Lung (tissue), 12 donors: Measurements from ENCODE around the gene CCDC8. TPM values are rescaled to one million over a fixed set of nuclear protein-coding genes. Genes with fewer than 3 reads are reported as not detected.

ENCODE experiments used
- ATAC-seq: fragments of 200-7000 bp; cut with Tn5 transposase; one replicate; pipeline ENCODE4 v1.9.1; 2020; ENCODE audit warnings: moderate number of reproducible peaks; ENCODE audit not compliant: insufficient read depth, low FRiP score
- DNase-seq, 3 donors: peaks; one replicate each; pipeline ENCODE4 v3.0.0-alpha.2; 2013 to 2017
- H3K27ac ChIP-seq, 2 donors: one replicate each; pipeline ENCODE4 v1.5.1; 2013; ENCODE audit warnings: mild to moderate bottlenecking in 2 of 2, moderate library complexity in 2 of 2, control low read depth in 1 of 2, inconsistent platforms in 1 of 2, low read depth in 1 of 2, low read length in 1 of 2
- H3K27me3 ChIP-seq, 3 donors: one replicate each; pipeline ENCODE4 v1.5.1; 2013; ENCODE audit warnings: low read length in 2 of 3; ENCODE audit not compliant: control insufficient read depth in 3 of 3, insufficient read depth in 3 of 3
- H3K36me3 ChIP-seq, 4 donors: one replicate each; pipeline ENCODE4 v1.5.1; 2013; ENCODE audit warnings: low read length in 4 of 4, mild to moderate bottlenecking in 1 of 4, moderate library complexity in 1 of 4; ENCODE audit not compliant: control insufficient read depth in 4 of 4, insufficient read depth in 4 of 4
- H3K4me1 ChIP-seq, 5 donors: one replicate each; pipeline ENCODE4 v1.5.1; 2013; ENCODE audit warnings: low read length in 5 of 5, mild to moderate bottlenecking in 2 of 5, moderate library complexity in 1 of 5; ENCODE audit not compliant: control insufficient read depth in 5 of 5, insufficient read depth in 5 of 5
- H3K4me3 ChIP-seq: one replicate; pipeline ENCODE4 v1.5.1; 2013; ENCODE audit warnings: mild to moderate bottlenecking, control low read depth, moderate library complexity
- H3K9ac ChIP-seq, 2 donors: one replicate each; pipeline ENCODE4 v1.5.1; 2013; ENCODE audit warnings: low read length in 2 of 2, control low read depth in 1 of 2; ENCODE audit not compliant: insufficient read depth in 1 of 2
- H3K9me3 ChIP-seq, 4 donors: one replicate each; pipeline ENCODE4 v1.5.1; 2013; ENCODE audit warnings: low read length in 3 of 4, mild to moderate bottlenecking in 1 of 4, moderate library complexity in 1 of 4; ENCODE audit not compliant: control insufficient read depth in 4 of 4, insufficient read depth in 3 of 4
- WGBS, 2 donors: extraction: QIAGEN DNeasy Blood & Tissue Kit; methylation state at CpG; one replicate each; pipeline ENCODE4 v1.1.7; 2013; 5-methylcytosine and 5-hydroxymethylcytosine counted together
- polyA plus RNA-seq, 2 donors: library from polyadenylated mRNA; stranded (reverse); fragments of 200-250 nt; gene quantifications; one replicate each; pipeline ENCODE4 v1.2.1, GENCODE V29; 2013
- total RNA-seq, 2 donors: library from RNA; depleted of rRNA in 1 of 2; stranded (reverse); fragments of >200 nt in 1 of 2; gene quantifications; one replicate each; pipeline ENCODE4 v1.2.1, GENCODE V29; 2014 to 2021
- TF ChIP-seq, protein P1 (sequence below): IDR thresholded peaks from 2 replicates; pipeline ENCODE4 v1.5.1; 2012; ENCODE audit warnings: mild to moderate bottlenecking; ENCODE audit errors: control extremely low read depth, extremely low read depth
- donor health status: control.
- donor health status: control.
- donor health status: Bipolar disorder and iron deficiency.
- donor health status: healthy.
- donor health status: DM: yes; HTN: yes; CAD: no.

The CCDC8 gene
- total and polyA plus RNA-seq, 4 donors, result 3.9 to 45.7 (median 13.0) TPM

- TF ChIP-seq, protein P1, sequence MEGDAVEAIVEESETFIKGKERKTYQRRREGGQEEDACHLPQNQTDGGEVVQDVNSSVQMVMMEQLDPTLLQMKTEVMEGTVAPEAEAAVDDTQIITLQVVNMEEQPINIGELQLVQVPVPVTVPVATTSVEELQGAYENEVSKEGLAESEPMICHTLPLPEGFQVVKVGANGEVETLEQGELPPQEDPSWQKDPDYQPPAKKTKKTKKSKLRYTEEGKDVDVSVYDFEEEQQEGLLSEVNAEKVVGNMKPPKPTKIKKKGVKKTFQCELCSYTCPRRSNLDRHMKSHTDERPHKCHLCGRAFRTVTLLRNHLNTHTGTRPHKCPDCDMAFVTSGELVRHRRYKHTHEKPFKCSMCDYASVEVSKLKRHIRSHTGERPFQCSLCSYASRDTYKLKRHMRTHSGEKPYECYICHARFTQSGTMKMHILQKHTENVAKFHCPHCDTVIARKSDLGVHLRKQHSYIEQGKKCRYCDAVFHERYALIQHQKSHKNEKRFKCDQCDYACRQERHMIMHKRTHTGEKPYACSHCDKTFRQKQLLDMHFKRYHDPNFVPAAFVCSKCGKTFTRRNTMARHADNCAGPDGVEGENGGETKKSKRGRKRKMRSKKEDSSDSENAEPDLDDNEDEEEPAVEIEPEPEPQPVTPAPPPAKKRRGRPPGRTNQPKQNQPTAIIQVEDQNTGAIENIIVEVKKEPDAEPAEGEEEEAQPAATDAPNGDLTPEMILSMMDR, result no peak
- Histone ChIP-seq H3K9me3 (no peaks in the 10 kb centered on the region), H3K4me1 (peaks cover 0 to 4% (median 3%) of the 10 kb centered on the region in 5 donors), H3K9ac (no peak overlapping the region), H3K36me3 (no peaks in the 10 kb centered on the region), H3K27me3 (peaks cover 0 to 2% (median 0%) of the 10 kb centered on the region in 3 donors), H3K27ac (no peak overlapping the region), H3K4me3 (no peak overlapping the region)
- DNase-seq (no peak), ATAC-seq (no peak)
- 43% methylated on average over 9 to 10 of the region's 10 CpGs for WGBS, 2 donors
These were observed 18.5 kb upstream of the CCDC8 start for GRCh38 chr19:46431824-46432223.

GRCh38 chr19:46429999-46430398 lies 16.6 kb upstream of the CCDC8 start:
- TF ChIP-seq, protein P1, result no peak
- Histone ChIP-seq H3K4me3 (no peak overlapping the region), H3K4me1 (peaks cover 0 to 15% (median 3%) of the 10 kb centered on the region in 5 donors), H3K9ac (no peak overlapping the region), H3K27me3 (peaks cover 0 to 2% (median 0%) of the 10 kb centered on the region in 3 donors), H3K9me3 (no peaks in the 10 kb centered on the region), H3K36me3 (no peaks in the 10 kb centered on the region), H3K27ac (no peak overlapping the region)
- DNase-seq (no peak), ATAC-seq (no peak)
- 66 to 72% methylated on average over 4 of the region's 4 CpGs for WGBS, 2 donors

DNA sequence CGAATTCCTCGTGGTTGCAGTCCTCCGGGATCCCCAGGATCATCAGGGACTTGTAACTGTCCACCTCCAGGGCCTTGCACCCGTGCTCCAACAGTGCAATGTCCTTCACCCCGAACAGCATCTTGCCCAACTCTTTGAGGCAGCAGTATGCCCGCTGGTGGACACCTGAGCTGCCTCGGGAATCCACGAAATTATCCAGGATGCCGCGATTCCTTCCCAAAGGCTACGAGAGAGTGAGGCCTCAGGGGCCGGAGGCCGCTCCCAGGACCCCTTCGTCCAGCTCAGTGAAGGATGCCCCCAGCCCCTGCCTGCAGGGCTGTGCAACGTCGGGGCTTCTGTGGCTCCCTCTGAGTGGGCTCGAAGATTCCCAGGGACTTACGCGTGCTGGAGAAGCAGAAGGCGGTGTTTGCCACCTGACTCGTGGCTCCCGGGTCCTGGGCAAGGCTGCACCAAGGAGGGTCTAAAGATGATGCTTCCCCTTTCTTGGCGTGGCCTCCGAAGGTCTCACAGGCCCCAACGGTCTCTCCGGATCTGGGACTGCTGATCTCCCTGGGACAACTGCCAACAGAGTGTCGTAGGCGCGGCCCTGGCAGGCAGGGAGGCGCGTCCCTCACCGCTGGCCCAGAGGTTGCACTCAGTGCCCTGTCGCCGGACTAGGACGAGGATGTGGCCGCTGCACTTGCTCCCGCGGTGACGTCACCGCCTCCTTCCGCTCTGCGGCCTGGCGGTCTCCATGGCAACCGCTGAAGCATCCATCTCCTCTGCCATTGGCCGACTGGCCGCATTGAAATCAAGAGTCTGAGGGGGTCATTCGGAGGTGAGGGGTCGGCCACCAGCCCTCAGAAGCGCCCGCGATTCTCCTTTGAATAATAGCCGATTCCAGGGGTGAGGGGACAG lies 15.1 kb upstream of the CCDC8 start, which contains the start of gene PNMA8C:
PNMA8C (minus strand) TSS at position 698 of the 897 bp plus-strand sequence; CDS start at position 121, 577 bp downstream.
- Histone ChIP-seq H3K27me3 (peaks cover 0 to 3% (median 2%) of the 10 kb centered on the region in 3 donors), H3K9ac (no peak within 1 kb of the TSS)
- ATAC-seq, result no peak

More for the DNA sequence above, 15.1 kb upstream of the CCDC8 start, which contains the start of gene PNMA8C:
- Histone ChIP-seq H3K4me3 (no peak within 1 kb of the TSS), H3K27ac (no peak within 1 kb of the TSS), H3K36me3 (no peaks in the 10 kb centered on the region), H3K4me1 (peaks cover 0 to 15% (median 3%) of the 10 kb centered on the region in 5 donors), H3K9me3 (no peaks in the 10 kb centered on the region)
- peak; percentile 67 to 78 (median 68) for DNase-seq
- TF ChIP-seq, protein P1, result no peak
- WGBS, 2 donors, result 25 to 28% methylated on average over 52 of the region's 52 CpGs
